ENCODE results near the gene TMEM178B. TPM values are rescaled to one million over a fixed set of nuclear protein-coding genes. Genes with fewer than 3 reads are reported as not detected.

TMEM178B gene
- total RNA-seq, result under 0.01 TPM in 1 of 2 replicates, not detected in the other

DNA sequence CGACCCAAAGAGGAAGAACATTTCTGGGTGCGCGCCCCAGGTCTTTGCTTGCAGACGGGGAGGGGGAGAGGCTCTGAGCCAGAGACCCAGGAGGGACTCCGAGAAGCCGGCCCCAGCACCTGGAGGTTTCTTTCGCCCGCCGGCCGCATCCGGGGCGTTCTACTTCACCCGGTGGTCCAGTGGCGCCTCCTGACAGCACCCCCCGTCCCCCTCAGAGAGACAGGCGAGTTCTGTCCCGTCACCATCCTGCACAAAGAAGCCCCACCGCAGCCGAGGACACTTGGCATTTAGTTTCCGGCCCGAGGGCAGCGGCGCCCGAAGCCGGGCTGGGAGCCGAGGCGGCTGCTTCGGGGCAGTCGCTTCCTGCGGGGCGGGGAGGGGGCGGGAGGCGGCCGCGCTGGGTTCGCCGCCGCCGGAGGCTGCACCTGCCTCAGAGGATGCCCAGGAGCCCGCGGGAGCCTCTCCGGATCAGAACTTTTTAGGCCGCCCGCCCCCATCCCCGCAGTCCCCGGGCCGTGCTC lies at the start of gene TMEM178B:
TSS of gene TMEM178B (plus strand) at position 424 of the 521 bp plus-strand sequence.

Other genes with a start within 250 kb of the TMEM178B start
- gene BRAF, start 149.1 kb upstream of the TMEM178B start, total RNA-seq, result 5.4 and 7.9 TPM in 2 replicates
- gene MRPS33, start 59.1 kb upstream of the TMEM178B start, total RNA-seq, result 23.2 and 27.2 TPM in 2 replicates